AG09309 (cell line): ENCODE results near the gene MAPK14.

Source experiments
- DNase-seq: peaks from one replicate; pipeline ENCODE4 v3.0.0-alpha.2; 2010; ENCODE audit warnings: low read depth
- H3K4me3 ChIP-seq: 2 replicates; pipeline ENCODE4 v1.5.1; 2011; ENCODE audit warnings: mild to moderate bottlenecking, low read depth, low read length, moderate library complexity; ENCODE audit not compliant: control insufficient read depth
- TF ChIP-seq, protein P1 (sequence below): IDR thresholded peaks from 2 replicates; pipeline ENCODE4 v1.5.1; 2011; ENCODE audit warnings: mild to moderate bottlenecking, low read depth, low read length, inconsistent platforms; ENCODE audit not compliant: insufficient read depth, control insufficient read depth; ENCODE audit errors: missing control alignments

Gene MAPK14

DNA sequence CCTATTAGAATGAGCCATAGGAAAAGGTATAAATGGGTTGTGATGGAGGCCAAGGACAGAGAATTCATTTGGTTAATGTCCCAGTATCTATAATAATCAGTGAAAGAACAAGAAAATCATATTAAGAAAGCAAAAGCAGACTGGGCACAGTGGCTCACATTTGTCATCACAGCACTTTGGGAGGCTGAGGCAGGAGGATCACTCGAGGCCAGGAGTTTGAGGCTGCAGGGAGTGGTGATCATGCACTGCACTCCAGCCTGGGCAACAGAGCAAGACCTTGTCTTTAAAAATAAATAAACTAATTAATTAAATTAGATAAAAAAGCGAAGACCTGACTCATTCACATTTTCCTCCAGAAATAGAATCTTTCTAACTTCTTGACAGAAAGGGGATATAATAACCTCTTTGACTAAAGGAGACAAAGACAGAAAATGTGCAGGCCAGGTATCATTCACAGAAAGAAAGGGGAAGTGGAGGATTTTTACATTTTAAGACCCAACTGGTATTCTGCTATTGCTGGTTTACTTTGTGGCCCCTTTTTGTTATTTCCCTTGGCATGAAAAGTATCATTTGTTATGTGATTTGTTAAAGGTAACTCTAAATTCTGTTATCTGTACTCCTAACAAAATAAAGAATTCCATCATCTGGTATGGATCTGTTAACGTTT lies 70.8 kb downstream of the MAPK14 start:
- H3K4me3 ChIP-seq = no peak overlapping the region
- DNase-seq = no peak
- TF ChIP-seq, protein P1, sequence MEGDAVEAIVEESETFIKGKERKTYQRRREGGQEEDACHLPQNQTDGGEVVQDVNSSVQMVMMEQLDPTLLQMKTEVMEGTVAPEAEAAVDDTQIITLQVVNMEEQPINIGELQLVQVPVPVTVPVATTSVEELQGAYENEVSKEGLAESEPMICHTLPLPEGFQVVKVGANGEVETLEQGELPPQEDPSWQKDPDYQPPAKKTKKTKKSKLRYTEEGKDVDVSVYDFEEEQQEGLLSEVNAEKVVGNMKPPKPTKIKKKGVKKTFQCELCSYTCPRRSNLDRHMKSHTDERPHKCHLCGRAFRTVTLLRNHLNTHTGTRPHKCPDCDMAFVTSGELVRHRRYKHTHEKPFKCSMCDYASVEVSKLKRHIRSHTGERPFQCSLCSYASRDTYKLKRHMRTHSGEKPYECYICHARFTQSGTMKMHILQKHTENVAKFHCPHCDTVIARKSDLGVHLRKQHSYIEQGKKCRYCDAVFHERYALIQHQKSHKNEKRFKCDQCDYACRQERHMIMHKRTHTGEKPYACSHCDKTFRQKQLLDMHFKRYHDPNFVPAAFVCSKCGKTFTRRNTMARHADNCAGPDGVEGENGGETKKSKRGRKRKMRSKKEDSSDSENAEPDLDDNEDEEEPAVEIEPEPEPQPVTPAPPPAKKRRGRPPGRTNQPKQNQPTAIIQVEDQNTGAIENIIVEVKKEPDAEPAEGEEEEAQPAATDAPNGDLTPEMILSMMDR = no peak

DNA sequence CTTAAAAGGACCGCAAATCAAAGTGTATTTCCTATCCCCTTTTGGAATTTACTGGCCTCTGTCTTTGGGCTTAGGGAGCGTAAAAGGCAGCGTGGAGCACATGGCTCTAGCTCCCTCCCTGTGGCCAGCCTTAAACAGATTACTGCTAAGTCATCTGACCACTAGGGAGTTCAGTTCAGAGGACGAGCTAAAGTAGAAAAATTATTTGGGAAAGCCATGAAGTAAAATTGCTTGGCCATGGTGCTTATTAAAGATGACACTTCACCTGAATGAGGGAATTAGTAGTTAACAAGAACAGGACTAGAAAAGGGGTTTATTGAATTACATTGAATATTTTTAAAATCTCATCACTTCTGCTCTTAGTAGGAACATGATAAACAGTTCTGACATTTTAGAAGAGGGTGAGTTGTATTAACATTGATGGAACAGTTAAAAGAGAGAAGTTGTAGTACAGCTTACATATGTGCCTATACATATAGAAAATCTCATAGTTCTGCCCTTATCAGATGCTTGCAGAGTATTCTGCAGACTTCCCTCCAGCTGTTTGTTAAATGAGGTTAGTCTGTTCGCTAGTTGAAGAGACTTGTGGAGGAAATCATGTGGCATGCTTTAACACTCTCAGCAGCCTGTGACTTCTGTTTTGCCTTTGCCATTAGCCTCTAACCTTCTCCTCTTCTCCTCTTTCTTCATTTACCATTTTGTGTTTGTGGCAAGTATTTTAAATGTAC lies 71.5 kb downstream of the MAPK14 start:
- H3K4me3 ChIP-seq = no peak overlapping the region
- no peak for DNase-seq
- TF ChIP-seq, protein P1 = no peak

DNA sequence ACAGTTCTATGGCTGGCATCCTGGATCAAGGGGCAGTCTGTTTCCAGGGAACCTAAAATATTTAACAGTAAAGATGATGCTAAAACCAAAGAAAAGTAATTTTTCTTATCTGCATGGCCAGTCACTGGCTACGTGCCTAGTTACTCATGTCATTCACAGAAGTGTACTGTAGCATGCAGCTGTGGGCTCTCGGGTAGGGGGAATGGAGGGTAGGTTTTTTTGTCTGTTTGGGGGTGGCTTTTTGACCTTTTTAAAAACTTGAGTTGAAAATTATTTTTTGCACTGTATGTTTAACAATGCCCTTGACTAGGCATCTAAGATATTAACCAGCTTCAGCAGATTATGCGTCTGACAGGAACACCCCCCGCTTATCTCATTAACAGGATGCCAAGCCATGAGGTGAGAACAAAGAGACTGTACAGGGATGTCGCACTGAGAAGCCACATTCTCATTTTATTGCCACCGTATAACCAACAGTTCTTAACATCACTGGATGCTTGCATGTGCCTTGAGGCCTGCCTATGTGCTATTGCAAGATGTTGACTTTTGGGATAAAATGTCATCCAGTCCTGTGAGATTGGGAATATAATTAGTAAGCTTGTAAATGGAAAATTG lies 72.4 kb downstream of the MAPK14 start:
- H3K4me3 ChIP-seq = no peak overlapping the region
- TF ChIP-seq, protein P1 = no peak
- DNase-seq = no peak

DNA sequence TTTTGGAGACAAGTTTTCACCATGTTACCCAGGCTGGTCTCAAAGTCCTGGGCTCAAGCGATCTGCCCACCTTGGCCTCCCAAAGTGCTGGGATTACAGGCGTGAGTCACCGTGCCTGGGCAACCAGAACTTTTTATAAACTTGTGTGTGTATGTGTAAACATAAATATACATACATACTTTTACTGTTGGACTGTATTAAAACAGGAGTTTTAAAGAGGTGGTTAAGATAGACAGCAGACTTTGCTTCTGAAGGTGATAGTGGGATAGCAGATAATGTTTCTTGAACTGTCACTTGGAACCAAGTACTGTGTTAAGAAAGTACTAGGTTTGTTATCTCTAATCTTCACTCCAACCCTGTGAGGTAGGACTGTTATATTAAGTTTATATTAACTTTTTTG lies 74.1 kb downstream of the MAPK14 start:
- no peak for DNase-seq
- H3K4me3 ChIP-seq = no peak overlapping the region
- TF ChIP-seq, protein P1 = no peak

DNA sequence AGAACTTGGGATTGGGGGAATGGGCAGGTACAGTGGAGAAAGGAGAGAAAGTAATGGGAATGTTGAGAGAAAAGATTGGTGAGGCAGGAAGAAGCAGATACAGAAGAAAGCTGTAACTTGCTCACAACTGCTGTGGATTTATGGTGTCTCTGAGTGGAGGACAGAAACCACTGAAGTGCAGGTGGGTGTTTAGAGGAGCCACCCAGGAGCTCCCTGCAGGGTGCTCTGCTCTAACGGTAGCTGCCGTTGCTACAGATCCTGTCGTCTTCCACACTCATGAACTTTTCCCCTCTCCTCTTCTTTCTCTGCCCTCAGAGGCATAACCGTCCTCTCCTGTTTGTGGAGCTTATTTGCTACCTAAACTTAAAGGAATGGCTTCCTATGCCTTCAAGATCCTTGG lies 75.2 kb downstream of the MAPK14 start:
- DNase-seq = no peak
- TF ChIP-seq, protein P1 = no peak
- H3K4me3 ChIP-seq = no peak overlapping the region

DNA sequence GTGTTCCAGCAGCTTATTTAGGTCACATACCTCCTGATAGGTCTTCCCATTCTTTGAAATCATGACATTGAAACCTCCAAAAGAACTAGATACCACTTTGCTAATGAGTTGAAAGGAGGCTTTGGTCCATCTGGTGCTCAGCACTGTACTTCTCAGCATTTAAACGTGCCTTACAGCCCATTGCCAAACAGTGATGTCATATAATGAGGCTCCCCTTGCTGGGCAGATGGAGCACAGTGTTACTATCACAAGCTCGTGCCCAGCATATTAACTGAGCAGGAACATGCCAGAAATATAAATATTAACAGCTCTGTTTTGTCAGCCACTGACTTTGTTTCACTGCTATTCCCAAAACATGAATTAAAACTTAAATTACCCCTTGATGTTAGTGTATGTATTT lies 77.2 kb downstream of the MAPK14 start:
- TF ChIP-seq, protein P1 = no peak
- DNase-seq = no peak
- H3K4me3 ChIP-seq = no peak overlapping the region
